SK-N-SH treated with all-trans-retinoic acid at 6 μM for 48 hours (cell line): ENCODE measurements around the gene FARS2.

Experiments
- ATAC-seq: fragments of 200-7000 bp; cut with Tn5 transposase; 3 replicates; pipeline ENCODE4 v1.9.1; 2020; ENCODE audit warnings: mild to moderate bottlenecking, moderate library complexity
- ARNTL ChIP-seq: fragments of 450-650 bp; formaldehyde crosslinking; IDR thresholded peaks from 2 replicates; pipeline ENCODE4 v1.5.0; 2020; ENCODE audit warnings: low read depth, mild to moderate bottlenecking, moderate library complexity, borderline replicate concordance
- BACH2 ChIP-seq: fragments of 250-450 bp; sonication (Bioruptor Pico); IDR thresholded peaks from 2 replicates; pipeline ENCODE4 v1.9.0; 2021; ENCODE audit warnings: mild to moderate bottlenecking, borderline replicate concordance
- ESRRG ChIP-seq: fragments of 250-450 bp; sonication (Bioruptor Pico); IDR thresholded peaks from 2 replicates; pipeline ENCODE4 v1.6.1; 2021; ENCODE audit warnings: mild to moderate bottlenecking
- GLIS3 ChIP-seq: fragments of 250-450 bp; sonication (Bioruptor Pico); IDR thresholded peaks from 2 replicates; pipeline ENCODE4 v1.5.0; 2020; ENCODE audit warnings: mild to moderate bottlenecking, moderate library complexity
- ISL1 ChIP-seq: fragments of 250-450 bp; sonication (Bioruptor Pico); IDR thresholded peaks from 2 replicates; pipeline ENCODE4 v2.1.2; 2022; ENCODE audit warnings: mild to moderate bottlenecking, moderate library complexity
- OSR1 ChIP-seq: fragments of 250-450 bp; sonication (Bioruptor Pico); IDR thresholded peaks from 2 replicates; pipeline ENCODE4 v1.8.0; 2022; ENCODE audit warnings: moderate library complexity, mild to moderate bottlenecking, inconsistent platforms
- PPARA ChIP-seq: fragments of 250-450 bp; sonication (Bioruptor Pico); IDR thresholded peaks from 2 replicates; pipeline ENCODE4 v1.5.0; 2020; ENCODE audit warnings: mild to moderate bottlenecking, borderline replicate concordance
- RARB ChIP-seq: fragments of 250-450 bp; sonication (Bioruptor Pico); IDR thresholded peaks from 2 replicates; pipeline ENCODE4 v1.8.0; 2021; ENCODE audit warnings: mild to moderate bottlenecking, moderate library complexity
- SNAI2 ChIP-seq: fragments of 250-450 bp; sonication (Bioruptor Pico); IDR thresholded peaks from 2 replicates; pipeline ENCODE4 v1.5.0; 2020; ENCODE audit warnings: mild to moderate bottlenecking, moderate library complexity
- TCF4 ChIP-seq: fragments of 250-450 bp; sonication (Bioruptor Pico); IDR thresholded peaks from 2 replicates; pipeline ENCODE4 v1.8.0; 2021; ENCODE audit warnings: mild to moderate bottlenecking, moderate library complexity, borderline replicate concordance
- TOX ChIP-seq: fragments of 250-450 bp; sonication (Bioruptor Pico); IDR thresholded peaks from 2 replicates; pipeline ENCODE4 v1.8.0; 2021; ENCODE audit warnings: mild to moderate bottlenecking, moderate library complexity, borderline replicate concordance
- ZC3H10 ChIP-seq: fragments of 250-450 bp; sonication (Bioruptor Pico); IDR thresholded peaks from 2 replicates; pipeline ENCODE4 v1.5.1; 2021; ENCODE audit warnings: mild to moderate bottlenecking, moderate library complexity
- ZFP3 ChIP-seq: fragments of 250-450 bp; sonication (Bioruptor Pico); IDR thresholded peaks from 2 replicates; pipeline ENCODE4 v1.5.0; 2020; ENCODE audit warnings: mild to moderate bottlenecking, moderate library complexity
- ZFP30 ChIP-seq: fragments of 450-650 bp; formaldehyde crosslinking; IDR thresholded peaks from 2 replicates; pipeline ENCODE4 v1.5.0; 2022; ENCODE audit warnings: mild to moderate bottlenecking, moderate library complexity
- ZNF565 ChIP-seq: fragments of 450-650 bp; formaldehyde crosslinking; conservative IDR thresholded peaks from 2 replicates; pipeline ENCODE4 v1.5.0; 2020; ENCODE audit warnings: low read depth, mild to moderate bottlenecking, moderate library complexity
- ZNF70 ChIP-seq: fragments of 450-650 bp; formaldehyde crosslinking; IDR thresholded peaks from 2 replicates; pipeline ENCODE4 v1.5.0; 2020; ENCODE audit warnings: mild to moderate bottlenecking, moderate library complexity
- ZNF8 ChIP-seq: fragments of 450-650 bp; formaldehyde crosslinking; IDR thresholded peaks from 2 replicates; pipeline ENCODE4 v1.5.0; 2020; ENCODE audit warnings: mild to moderate bottlenecking, moderate library complexity
- TF ChIP-seq, protein P1 (sequence below): fragments of 250-450 bp; sonication (Bioruptor Pico); IDR thresholded peaks from 2 replicates; pipeline ENCODE4 v1.8.0; 2020; ENCODE audit warnings: mild to moderate bottlenecking, moderate library complexity, borderline replicate concordance
- TF ChIP-seq, protein P2 (sequence below): fragments of 250-450 bp; sonication (Bioruptor Pico); IDR thresholded peaks from 2 replicates; pipeline ENCODE4 v1.8.0; 2021; ENCODE audit warnings: low read depth, mild to moderate bottlenecking, moderate library complexity, borderline replicate concordance
- TF ChIP-seq, protein P3 (sequence below): fragments of 250-450 bp; sonication (Bioruptor Pico); IDR thresholded peaks from 2 replicates; pipeline ENCODE4 v1.5.1; 2020; ENCODE audit warnings: low read depth, mild to moderate bottlenecking, moderate library complexity
- TF ChIP-seq, protein P4 (sequence below): fragments of 250-450 bp; sonication (Bioruptor Pico); IDR thresholded peaks from 2 replicates; pipeline ENCODE4 v1.5.0; 2020; ENCODE audit warnings: mild to moderate bottlenecking, moderate library complexity

FARS2 gene

DNA sequence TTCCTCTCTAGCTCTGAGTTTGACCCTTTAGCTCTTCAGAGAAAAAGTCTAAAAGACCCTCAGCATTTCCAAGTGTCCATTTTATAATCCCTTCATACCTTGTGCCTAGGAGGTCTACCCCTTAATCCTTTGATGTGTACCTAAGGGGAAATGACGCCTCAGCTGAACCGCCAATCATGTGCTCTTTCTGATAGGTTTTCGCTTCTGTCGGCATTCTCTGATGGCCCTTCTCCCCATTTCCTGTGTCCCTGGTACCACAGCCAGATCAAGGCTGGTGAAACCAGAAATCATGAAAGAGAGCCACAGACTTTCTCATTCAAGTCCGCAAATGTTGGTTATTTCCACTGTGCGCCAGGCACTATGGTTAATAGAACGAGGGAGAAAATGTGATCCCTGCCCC, 333.9 kb downstream of the FARS2 start:
- no peak for ATAC-seq
- TF ChIP-seq, protein P1, sequence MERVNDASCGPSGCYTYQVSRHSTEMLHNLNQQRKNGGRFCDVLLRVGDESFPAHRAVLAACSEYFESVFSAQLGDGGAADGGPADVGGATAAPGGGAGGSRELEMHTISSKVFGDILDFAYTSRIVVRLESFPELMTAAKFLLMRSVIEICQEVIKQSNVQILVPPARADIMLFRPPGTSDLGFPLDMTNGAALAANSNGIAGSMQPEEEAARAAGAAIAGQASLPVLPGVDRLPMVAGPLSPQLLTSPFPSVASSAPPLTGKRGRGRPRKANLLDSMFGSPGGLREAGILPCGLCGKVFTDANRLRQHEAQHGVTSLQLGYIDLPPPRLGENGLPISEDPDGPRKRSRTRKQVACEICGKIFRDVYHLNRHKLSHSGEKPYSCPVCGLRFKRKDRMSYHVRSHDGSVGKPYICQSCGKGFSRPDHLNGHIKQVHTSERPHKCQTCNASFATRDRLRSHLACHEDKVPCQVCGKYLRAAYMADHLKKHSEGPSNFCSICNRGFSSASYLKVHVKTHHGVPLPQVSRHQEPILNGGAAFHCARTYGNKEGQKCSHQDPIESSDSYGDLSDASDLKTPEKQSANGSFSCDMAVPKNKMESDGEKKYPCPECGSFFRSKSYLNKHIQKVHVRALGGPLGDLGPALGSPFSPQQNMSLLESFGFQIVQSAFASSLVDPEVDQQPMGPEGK (CRISPR knock-in tag): no peak
- TF ChIP-seq OSR1 (CRISPR knock-in tag) (no peak), ISL1 (CRISPR knock-in tag) (no peak), PPARA (CRISPR knock-in tag) (no peak), TOX (CRISPR knock-in tag) (no peak), ZNF8 (no peak), BACH2 (CRISPR knock-in tag) (no peak), GLIS3 (no peak), ZNF565 (CRISPR knock-in tag) (no peak), ZC3H10 (CRISPR knock-in tag) (no peak), ESRRG (CRISPR knock-in tag) (no peak), ZFP30 (CRISPR knock-in tag) (no peak), TCF4 (CRISPR knock-in tag) (no peak), ZFP3 (CRISPR knock-in tag) (no peak), ARNTL (CRISPR knock-in tag) (no peak), SNAI2 (CRISPR knock-in tag) (no peak)
- TF ChIP-seq, protein P2, sequence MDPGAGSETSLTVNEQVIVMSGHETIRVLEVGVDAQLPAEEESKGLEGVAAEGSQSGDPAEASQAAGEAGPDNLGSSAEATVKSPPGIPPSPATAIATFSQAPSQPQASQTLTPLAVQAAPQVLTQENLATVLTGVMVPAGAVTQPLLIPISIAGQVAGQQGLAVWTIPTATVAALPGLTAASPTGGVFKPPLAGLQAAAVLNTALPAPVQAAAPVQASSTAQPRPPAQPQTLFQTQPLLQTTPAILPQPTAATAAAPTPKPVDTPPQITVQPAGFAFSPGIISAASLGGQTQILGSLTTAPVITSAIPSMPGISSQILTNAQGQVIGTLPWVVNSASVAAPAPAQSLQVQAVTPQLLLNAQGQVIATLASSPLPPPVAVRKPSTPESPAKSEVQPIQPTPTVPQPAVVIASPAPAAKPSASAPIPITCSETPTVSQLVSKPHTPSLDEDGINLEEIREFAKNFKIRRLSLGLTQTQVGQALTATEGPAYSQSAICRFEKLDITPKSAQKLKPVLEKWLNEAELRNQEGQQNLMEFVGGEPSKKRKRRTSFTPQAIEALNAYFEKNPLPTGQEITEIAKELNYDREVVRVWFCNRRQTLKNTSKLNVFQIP: no peak
- TF ChIP-seq, protein P3, sequence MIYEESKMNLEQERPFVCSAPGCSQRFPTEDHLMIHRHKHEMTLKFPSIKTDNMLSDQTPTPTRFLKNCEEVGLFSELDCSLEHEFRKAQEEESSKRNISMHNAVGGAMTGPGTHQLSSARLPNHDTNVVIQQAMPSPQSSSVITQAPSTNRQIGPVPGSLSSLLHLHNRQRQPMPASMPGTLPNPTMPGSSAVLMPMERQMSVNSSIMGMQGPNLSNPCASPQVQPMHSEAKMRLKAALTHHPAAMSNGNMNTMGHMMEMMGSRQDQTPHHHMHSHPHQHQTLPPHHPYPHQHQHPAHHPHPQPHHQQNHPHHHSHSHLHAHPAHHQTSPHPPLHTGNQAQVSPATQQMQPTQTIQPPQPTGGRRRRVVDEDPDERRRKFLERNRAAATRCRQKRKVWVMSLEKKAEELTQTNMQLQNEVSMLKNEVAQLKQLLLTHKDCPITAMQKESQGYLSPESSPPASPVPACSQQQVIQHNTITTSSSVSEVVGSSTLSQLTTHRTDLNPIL (CRISPR knock-in tag): no peak
- TF ChIP-seq, protein P4, sequence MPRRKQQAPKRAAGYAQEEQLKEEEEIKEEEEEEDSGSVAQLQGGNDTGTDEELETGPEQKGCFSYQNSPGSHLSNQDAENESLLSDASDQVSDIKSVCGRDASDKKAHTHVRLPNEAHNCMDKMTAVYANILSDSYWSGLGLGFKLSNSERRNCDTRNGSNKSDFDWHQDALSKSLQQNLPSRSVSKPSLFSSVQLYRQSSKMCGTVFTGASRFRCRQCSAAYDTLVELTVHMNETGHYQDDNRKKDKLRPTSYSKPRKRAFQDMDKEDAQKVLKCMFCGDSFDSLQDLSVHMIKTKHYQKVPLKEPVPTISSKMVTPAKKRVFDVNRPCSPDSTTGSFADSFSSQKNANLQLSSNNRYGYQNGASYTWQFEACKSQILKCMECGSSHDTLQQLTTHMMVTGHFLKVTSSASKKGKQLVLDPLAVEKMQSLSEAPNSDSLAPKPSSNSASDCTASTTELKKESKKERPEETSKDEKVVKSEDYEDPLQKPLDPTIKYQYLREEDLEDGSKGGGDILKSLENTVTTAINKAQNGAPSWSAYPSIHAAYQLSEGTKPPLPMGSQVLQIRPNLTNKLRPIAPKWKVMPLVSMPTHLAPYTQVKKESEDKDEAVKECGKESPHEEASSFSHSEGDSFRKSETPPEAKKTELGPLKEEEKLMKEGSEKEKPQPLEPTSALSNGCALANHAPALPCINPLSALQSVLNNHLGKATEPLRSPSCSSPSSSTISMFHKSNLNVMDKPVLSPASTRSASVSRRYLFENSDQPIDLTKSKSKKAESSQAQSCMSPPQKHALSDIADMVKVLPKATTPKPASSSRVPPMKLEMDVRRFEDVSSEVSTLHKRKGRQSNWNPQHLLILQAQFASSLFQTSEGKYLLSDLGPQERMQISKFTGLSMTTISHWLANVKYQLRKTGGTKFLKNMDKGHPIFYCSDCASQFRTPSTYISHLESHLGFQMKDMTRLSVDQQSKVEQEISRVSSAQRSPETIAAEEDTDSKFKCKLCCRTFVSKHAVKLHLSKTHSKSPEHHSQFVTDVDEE (CRISPR knock-in tag): no peak
- TF ChIP-seq, all 23 proteins: peak for 0

DNA sequence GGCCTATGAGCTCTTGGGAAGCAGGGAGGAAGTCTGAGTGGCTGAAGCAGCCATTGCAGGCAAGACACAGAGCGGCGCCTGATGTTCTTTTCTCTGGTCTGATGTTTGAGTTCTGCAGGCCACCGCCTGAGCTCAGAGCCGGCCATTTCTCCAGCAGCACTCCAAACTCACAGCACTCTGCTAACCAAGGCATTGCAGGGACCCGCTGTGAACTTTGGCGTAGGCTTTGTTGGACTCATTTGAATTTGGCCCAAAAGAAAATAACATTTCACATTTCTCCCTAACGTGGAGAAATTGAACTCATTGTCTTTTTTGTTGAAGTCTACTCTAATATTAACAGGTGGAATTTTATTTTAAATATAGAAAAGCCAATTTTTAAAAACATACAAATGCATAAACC, 336.1 kb downstream of the FARS2 start:
- TF ChIP-seq BACH2 (CRISPR knock-in tag): no peak
- TF ChIP-seq TCF4 (CRISPR knock-in tag): no peak
- TF ChIP-seq, protein P4 (CRISPR knock-in tag): no peak
- no peak for TF ChIP-seq ZC3H10 (CRISPR knock-in tag)
- TF ChIP-seq, all 23 proteins: peak for 0
- ATAC-seq: no peak

DNA sequence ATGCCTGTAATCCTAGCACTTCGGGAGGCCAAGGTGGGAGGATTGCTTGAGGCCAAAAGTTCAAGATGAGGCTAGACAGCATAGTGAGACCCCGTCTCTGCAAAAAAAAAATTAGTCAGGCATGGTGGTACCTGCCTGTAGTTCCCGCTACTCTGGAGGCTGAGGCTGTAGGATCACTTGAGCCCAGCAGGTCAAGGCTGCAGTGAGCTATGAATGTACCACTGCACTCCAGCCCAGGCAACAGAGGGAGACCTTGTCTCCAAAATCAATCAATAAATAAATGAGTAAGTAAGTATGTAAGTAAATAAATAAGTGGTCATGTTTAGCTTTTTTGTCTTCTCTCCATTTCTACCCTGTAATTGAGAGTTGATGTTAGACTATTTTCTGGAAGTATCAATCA, 336.8 kb downstream of the FARS2 start:
- TF ChIP-seq ARNTL (CRISPR knock-in tag): no peak
- no peak for TF ChIP-seq ZNF70 (CRISPR knock-in tag)
- TF ChIP-seq ZNF565 (CRISPR knock-in tag): no peak
- TF ChIP-seq ZFP3 (CRISPR knock-in tag): no peak
- no peak for TF ChIP-seq PPARA (CRISPR knock-in tag)
- TF ChIP-seq BACH2 (CRISPR knock-in tag): no peak
- TF ChIP-seq, protein P2: no peak
- TF ChIP-seq RARB (CRISPR knock-in tag): no peak
- no peak for TF ChIP-seq SNAI2 (CRISPR knock-in tag)
- TF ChIP-seq, protein P1 (CRISPR knock-in tag): no peak
- no peak for TF ChIP-seq ISL1 (CRISPR knock-in tag)
- no peak for ATAC-seq
